Aorta (tissue), 5 donors: Measurements from ENCODE around the gene CDK9. TPM values are rescaled to one million over a fixed set of nuclear protein-coding genes. Genes with fewer than 3 reads are reported as not detected.

ENCODE experiments used
- ATAC-seq: fragments of 200-7000 bp; cut with Tn5 transposase; one replicate; pipeline ENCODE4 v1.9.1; 2022; ENCODE audit warnings: moderate library complexity; ENCODE audit not compliant: low FRiP score
- DNase-seq, 2 donors: peaks; one replicate each; pipeline ENCODE4 v3.0.0-alpha.2; 2020
- H3K27ac ChIP-seq, 2 donors: one replicate each; pipeline ENCODE4 v1.5.1; 2013; ENCODE audit warnings: low read length in 2 of 2, mild to moderate bottlenecking in 2 of 2, moderate library complexity in 2 of 2, control low read depth in 1 of 2, inconsistent platforms in 1 of 2, low read depth in 1 of 2
- H3K27me3 ChIP-seq, 2 donors: one replicate each; pipeline ENCODE4 v1.6.1; 2013; ENCODE audit warnings: control low read depth in 1 of 2, low read length in 1 of 2, mild to moderate bottlenecking in 1 of 2, moderate library complexity in 1 of 2; ENCODE audit not compliant: insufficient read depth in 2 of 2, control insufficient read depth in 1 of 2
- H3K36me3 ChIP-seq, 2 donors: one replicate each; pipeline ENCODE4 v1.6.1; 2013; ENCODE audit warnings: control low read depth in 1 of 2, low read length in 1 of 2, mild to moderate bottlenecking in 1 of 2; ENCODE audit not compliant: insufficient read depth in 2 of 2, control insufficient read depth in 1 of 2
- H3K4me1 ChIP-seq, 2 donors: one replicate each; pipeline ENCODE4 v1.6.1; 2013; ENCODE audit warnings: low read length in 2 of 2, control low read depth in 1 of 2, mild to moderate bottlenecking in 1 of 2, moderate library complexity in 1 of 2; ENCODE audit not compliant: insufficient read depth in 2 of 2, control insufficient read depth in 1 of 2
- H3K4me3 ChIP-seq, 2 donors: one replicate each; pipeline ENCODE4 v1.5.1; 2013; ENCODE audit warnings: low read length in 2 of 2, control low read depth in 1 of 2, mild to moderate bottlenecking in 1 of 2
- H3K9me3 ChIP-seq: one replicate; pipeline ENCODE4 v1.6.1; 2013; ENCODE audit warnings: mild to moderate bottlenecking, low read length; ENCODE audit not compliant: control insufficient read depth
- WGBS, 2 donors: extraction: QIAGEN DNeasy Blood & Tissue Kit; methylation state at CpG; one replicate each; pipeline ENCODE4 v1.1.7; 2013; 5-methylcytosine and 5-hydroxymethylcytosine counted together
- intact Hi-C, 2 donors: fragments of 100-400 bp; cut with DNase I; formaldehyde crosslinking; loops; one replicate each; pipeline versions ENCODE4 v1.14.2 to v1.15.0; 2022
- polyA plus RNA-seq, 2 donors: library from polyadenylated mRNA; stranded (reverse); fragments of 200-250 nt; gene quantifications; one replicate each; pipeline ENCODE4 v1.2.3, GENCODE V29; 2013
- total RNA-seq, 2 donors: library from RNA; stranded (reverse); fragmentation: NEBNext Ultra II Directional; extraction: Animal tissue kit (Norgen Biotek cat#: 25700); gene quantifications; one replicate each; pipeline ENCODE4 v1.2.1, GENCODE V29; 2021
- donor health status: healthy with polysubstance abuse.
- donor health status: Bipolar disorder and iron deficiency.
- donor health status: DM: no; HTN: no; CAD: no.
- donor health status: DM: no; HTN: no; CAD: no.
- donor health status: DM: yes; HTN: yes; CAD: no.

Gene CDK9
- total and polyA plus RNA-seq, 4 donors = 29.3 to 131 (median 109) TPM

GRCh38 chr9:127749090-127749787 lies 36.6 kb upstream of the CDK9 start:
- no peaks in the 10 kb centered on the region for H3K36me3 ChIP-seq
- ATAC-seq = no peak
- intact Hi-C loops = no loop called here

GRCh38 chr9:127751269-127752054 lies 34.4 kb upstream of the CDK9 start:
- ATAC-seq (no peak), DNase-seq (peak in 1 of 2 donors; percentile 81)
- intact Hi-C loops = no loop called here
- no peak overlapping the region for H3K27ac ChIP-seq
- H3K27me3 ChIP-seq = no peaks in the 10 kb centered on the region
- no peaks in the 10 kb centered on the region for H3K4me1 ChIP-seq
- 22 to 28% methylated on average over 10 of the region's 10 CpGs for WGBS, 2 donors
- no peaks in the 10 kb centered on the region for H3K36me3 ChIP-seq
- H3K9me3 ChIP-seq = no peaks in the 10 kb centered on the region
- H3K4me3 ChIP-seq = no peak overlapping the region

More at GRCh38 chr9:127749090-127749787, 36.6 kb upstream of the CDK9 start:
- H3K27me3 ChIP-seq = no peaks in the 10 kb centered on the region
- H3K4me1 ChIP-seq = no peaks in the 10 kb centered on the region
- no peak overlapping the region for H3K27ac ChIP-seq
- H3K4me3 ChIP-seq = no peak overlapping the region
- DNase-seq = no peak
- no peaks in the 10 kb centered on the region for H3K9me3 ChIP-seq
- 94% methylated on average over 26 of the region's 26 CpGs for WGBS, 2 donors

GRCh38 chr9:127753148-127753547 lies 32.7 kb upstream of the CDK9 start:
- H3K27me3 ChIP-seq = no peaks in the 10 kb centered on the region
- 86 to 92% methylated on average over 8 of the region's 8 CpGs for WGBS, 2 donors
- no peak for ATAC-seq

GRCh38 chr9:127753622-127754021 lies 32.2 kb upstream of the CDK9 start:
- Histone ChIP-seq H3K9me3 (no peaks in the 10 kb centered on the region), H3K27ac (no peak overlapping the region), H3K36me3 (no peaks in the 10 kb centered on the region), H3K27me3 (no peaks in the 10 kb centered on the region), H3K4me3 (no peak overlapping the region), H3K4me1 (no peaks in the 10 kb centered on the region)
- DNase-seq (no peak), ATAC-seq (no peak)
- WGBS, 2 donors = 80 to 81% methylated on average over 7 to 8 of the region's 8 CpGs
- intact Hi-C loops = no loop called here

More at GRCh38 chr9:127753148-127753547, 32.7 kb upstream of the CDK9 start:
- no peak overlapping the region for H3K4me3 ChIP-seq
- H3K4me1 ChIP-seq = no peaks in the 10 kb centered on the region
- H3K27ac ChIP-seq = no peak overlapping the region
- intact Hi-C loops = no loop called here
- DNase-seq = no peak
- no peaks in the 10 kb centered on the region for H3K9me3 ChIP-seq
- H3K36me3 ChIP-seq = no peaks in the 10 kb centered on the region

- H3K27ac ChIP-seq = no peak overlapping the region
- peak; percentile 9 for ATAC-seq
Measured at GRCh38 chr9:127754099-127755060, 31.5 kb upstream of the CDK9 start.

GRCh38 chr9:127755061-127756060 lies 30.5 kb upstream of the CDK9 start:
- peak; percentile 59 for ATAC-seq
- intact Hi-C loops = no loop called here
- DNase-seq = no peak
- Histone ChIP-seq H3K27ac (no peak overlapping the region), H3K4me1 (no peaks in the 10 kb centered on the region), H3K9me3 (no peaks in the 10 kb centered on the region), H3K27me3 (no peaks in the 10 kb centered on the region), H3K36me3 (no peaks in the 10 kb centered on the region), H3K4me3 (no peak overlapping the region)
- 17 to 19% methylated on average over 38 to 61 of the region's 61 CpGs for WGBS, 2 donors

More at GRCh38 chr9:127754099-127755060, 31.5 kb upstream of the CDK9 start:
- Histone ChIP-seq H3K27me3 (no peaks in the 10 kb centered on the region), H3K4me3 (no peak overlapping the region), H3K36me3 (no peaks in the 10 kb centered on the region), H3K4me1 (no peaks in the 10 kb centered on the region), H3K9me3 (no peaks in the 10 kb centered on the region)
- intact Hi-C loops = no loop called here
- 23 to 35% methylated on average over 46 to 86 of the region's 86 CpGs for WGBS, 2 donors
- no peak for DNase-seq

GRCh38 chr9:127756233-127756632 lies 29.6 kb upstream of the CDK9 start:
- intact Hi-C loops = no loop called here
- no peaks in the 10 kb centered on the region for H3K4me1 ChIP-seq
- no peaks in the 10 kb centered on the region for H3K36me3 ChIP-seq
- DNase-seq = no peak
- H3K27me3 ChIP-seq = no peaks in the 10 kb centered on the region
- H3K9me3 ChIP-seq = no peaks in the 10 kb centered on the region
- 92 to 98% methylated on average over 3 of the region's 3 CpGs for WGBS, 2 donors
- no peak for ATAC-seq
- H3K4me3 ChIP-seq = no peak overlapping the region
- H3K27ac ChIP-seq = no peak overlapping the region
